Smooth muscle cell (in vitro differentiated cells): Measurements from ENCODE around the gene RIN1. TPM values are rescaled to one million over a fixed set of nuclear protein-coding genes. Genes with fewer than 3 reads are reported as not detected.

Experiments
- DNase-seq: peaks from one replicate; lab custom pipeline; 2025; ENCODE audit not compliant: unreplicated experiment; lab: John Stamatoyannopoulos, UW
- H2AFZ ChIP-seq: fragments of 200-600 bp; sonication (generic); 2 replicates; pipeline ENCODE4 v1.6.0; 2016; ENCODE audit warnings: antibody characterized with exemption, low read depth, mild to moderate bottlenecking
- H3F3A ChIP-seq: fragments of 200-600 bp; sonication (generic); 2 replicates; pipeline ENCODE4 v1.6.0; 2017; ENCODE audit warnings: antibody characterized with exemption, low read depth
- H3K27ac ChIP-seq: fragments of 200-600 bp; sonication (generic); 2 replicates; pipeline ENCODE4 v1.5.1; 2016; ENCODE audit warnings: low read depth, mild to moderate bottlenecking
- H3K27me3 ChIP-seq: fragments of 200-600 bp; sonication (generic); 2 replicates; pipeline ENCODE4 v1.6.1; 2016; ENCODE audit warnings: low read depth, mild to moderate bottlenecking
- H3K36me3 ChIP-seq: fragments of 200-600 bp; sonication (generic); 2 replicates; pipeline ENCODE4 v1.5.1; 2016; ENCODE audit warnings: low read depth
- H3K4me1 ChIP-seq: fragments of 200-600 bp; sonication (generic); 2 replicates; pipeline ENCODE4 v1.5.1; 2016; ENCODE audit warnings: low read depth
- H3K4me2 ChIP-seq: fragments of 200-600 bp; sonication (generic); 2 replicates; pipeline ENCODE4 v1.6.0; 2016; ENCODE audit warnings: mild to moderate bottlenecking
- H3K4me3 ChIP-seq: fragments of 200-600 bp; sonication (generic); 2 replicates; pipeline ENCODE4 v1.5.1; 2016; ENCODE audit warnings: mild to moderate bottlenecking
- H3K79me2 ChIP-seq: fragments of 200-600 bp; sonication (generic); 2 replicates; pipeline ENCODE4 v1.6.0; 2016; ENCODE audit warnings: low read depth, mild to moderate bottlenecking
- H3K9ac ChIP-seq: fragments of 200-600 bp; sonication (generic); 2 replicates; pipeline ENCODE4 v1.6.0; 2016; ENCODE audit warnings: low read depth
- H3K9me3 ChIP-seq: fragments of 200-600 bp; sonication (generic); replicated peaks from 2 replicates; pipeline ENCODE4 v1.5.1; 2016; ENCODE audit warnings: low read depth
- H4K20me1 ChIP-seq: fragments of 200-600 bp; sonication (generic); 2 replicates; pipeline ENCODE4 v1.6.0; 2016; ENCODE audit warnings: low read depth
- whole genome bisulfite sequencing: methylation state at CpG from one replicate; pipeline ENCODE4 v1.1.7; 2016; ENCODE audit warnings: low lambda C conversion rate; 5-methylcytosine and 5-hydroxymethylcytosine counted together
- polyA plus RNA-seq: library from polyadenylated mRNA; unstranded; fragments of >200 nt; fragmentation: Nextera tagmentation; extraction: Ambion mirVana; gene quantifications from 2 replicates; pipeline ENCODE4 v1.2.1, GENCODE V29; 2016
- total RNA-seq: library from RNA; depleted of rRNA; stranded (reverse); fragments of >200 nt; gene quantifications from 2 replicates; pipeline ENCODE4 v1.2.3, GENCODE V29; 2014
- TF ChIP-seq, protein P1 (sequence below): fragments of 200-600 bp; sonication (generic); IDR thresholded peaks from 2 replicates; pipeline ENCODE4 v1.5.1; 2017; ENCODE audit warnings: borderline replicate concordance, mild to moderate bottlenecking, antibody characterized with exemption; ENCODE audit not compliant: insufficient read depth, poor library complexity, severe bottlenecking

RIN1 gene
- total and polyA plus RNA-seq, 2 experiments from 2014 or later: 15.3 to 18.0 TPM

GRCh38 chr11:66293352-66293751, 42.9 kb downstream of the RIN1 start:
- WGBS: 89% methylated on average over 3 of the region's 4 CpGs
- no peak overlapping the region for H3K4me3 ChIP-seq

DNA sequence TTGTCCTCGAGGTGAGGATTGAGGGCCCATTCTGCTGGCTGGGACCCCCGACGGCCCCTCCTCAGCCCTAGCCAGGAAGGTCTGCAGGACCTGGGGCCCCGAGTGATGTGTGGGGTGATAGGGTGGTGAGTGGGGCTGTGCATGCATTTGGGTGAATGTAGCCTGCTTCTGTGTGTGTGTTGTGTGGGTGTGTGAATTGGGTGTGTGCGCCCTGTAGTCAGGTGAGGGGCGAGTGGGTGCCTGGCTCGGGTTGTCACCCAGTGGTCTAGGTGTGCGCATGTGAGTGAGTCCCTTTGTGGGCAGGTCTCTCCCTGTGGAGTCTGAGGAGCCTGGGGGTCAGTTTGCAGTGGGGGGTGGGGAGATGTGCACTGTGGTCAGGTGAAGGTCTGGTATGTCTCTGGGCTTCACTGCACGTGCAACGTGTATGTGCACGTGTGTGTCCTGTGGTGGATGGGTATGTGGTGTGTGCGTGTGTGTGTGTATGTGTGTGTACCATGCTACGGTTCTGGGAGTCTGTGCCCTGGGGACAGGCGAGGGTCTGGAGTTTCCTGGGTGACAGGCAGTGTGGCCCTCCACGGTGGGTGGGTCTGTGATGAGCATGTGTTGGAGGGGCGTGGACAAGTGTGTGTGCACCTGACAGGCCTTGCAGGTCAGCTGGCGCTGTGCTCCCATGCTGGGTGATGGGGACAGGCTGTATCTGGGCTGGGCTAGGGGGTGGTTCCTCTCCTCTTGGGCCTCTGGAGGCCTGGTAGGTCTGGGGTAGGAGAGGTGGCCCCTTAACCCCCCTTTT, 43.5 kb downstream of the RIN1 start:
- Histone ChIP-seq H3K4me1 (peaks cover 13% of the 10 kb centered on the region), H3K4me3 (peak overlapping the region; percentile 45)

More at GRCh38 chr11:66293352-66293751, 42.9 kb downstream of the RIN1 start:
- no peak for DNase-seq
- Histone ChIP-seq H3K4me1 (peaks cover 7% of the 10 kb centered on the region), H3K9ac (no peak overlapping the region), H3K36me3 (no peaks in the 10 kb centered on the region), H3F3A (no peaks in the 10 kb centered on the region), H3K4me2 (no peak overlapping the region), H3K9me3 (no peaks in the 10 kb centered on the region), H3K27ac (no peak overlapping the region), H3K79me2 (peaks cover 2% of the 10 kb centered on the region), H4K20me1 (peaks cover 7% of the 10 kb centered on the region), H3K27me3 (peaks cover 35% of the 10 kb centered on the region), H2AFZ (no peak overlapping the region)
- TF ChIP-seq, protein P1, sequence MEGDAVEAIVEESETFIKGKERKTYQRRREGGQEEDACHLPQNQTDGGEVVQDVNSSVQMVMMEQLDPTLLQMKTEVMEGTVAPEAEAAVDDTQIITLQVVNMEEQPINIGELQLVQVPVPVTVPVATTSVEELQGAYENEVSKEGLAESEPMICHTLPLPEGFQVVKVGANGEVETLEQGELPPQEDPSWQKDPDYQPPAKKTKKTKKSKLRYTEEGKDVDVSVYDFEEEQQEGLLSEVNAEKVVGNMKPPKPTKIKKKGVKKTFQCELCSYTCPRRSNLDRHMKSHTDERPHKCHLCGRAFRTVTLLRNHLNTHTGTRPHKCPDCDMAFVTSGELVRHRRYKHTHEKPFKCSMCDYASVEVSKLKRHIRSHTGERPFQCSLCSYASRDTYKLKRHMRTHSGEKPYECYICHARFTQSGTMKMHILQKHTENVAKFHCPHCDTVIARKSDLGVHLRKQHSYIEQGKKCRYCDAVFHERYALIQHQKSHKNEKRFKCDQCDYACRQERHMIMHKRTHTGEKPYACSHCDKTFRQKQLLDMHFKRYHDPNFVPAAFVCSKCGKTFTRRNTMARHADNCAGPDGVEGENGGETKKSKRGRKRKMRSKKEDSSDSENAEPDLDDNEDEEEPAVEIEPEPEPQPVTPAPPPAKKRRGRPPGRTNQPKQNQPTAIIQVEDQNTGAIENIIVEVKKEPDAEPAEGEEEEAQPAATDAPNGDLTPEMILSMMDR: no peak

GRCh38 chr11:66291706-66292542, 44.3 kb downstream of the RIN1 start, which contains the start of gene TMEM151A:
TMEM151A (plus strand) TSS chr11:66291894; CDS start chr11:66292014, 120 bp downstream.
- Histone ChIP-seq H4K20me1 (peaks cover 10% of the 10 kb centered on the region), H3K4me3 (peak within 1 kb of the TSS; percentile 45), H3K36me3 (no peaks in the 10 kb centered on the region), H3K9ac (no peak within 1 kb of the TSS), H3F3A (no peaks in the 10 kb centered on the region), H3K27me3 (peaks cover 35% of the 10 kb centered on the region), H2AFZ (no peak within 1 kb of the TSS), H3K79me2 (peaks cover 17% of the 10 kb centered on the region), H3K9me3 (no peaks in the 10 kb centered on the region), H3K4me1 (peaks cover 15% of the 10 kb centered on the region), H3K27ac (no peak within 1 kb of the TSS), H3K4me2 (peak within 1 kb of the TSS; percentile 84)
- 8% methylated on average over 44 of the region's 95 CpGs for WGBS
- no peak for DNase-seq
- TF ChIP-seq, protein P1: no peak

More for the DNA sequence above, 43.5 kb downstream of the RIN1 start:
- no peaks in the 10 kb centered on the region for H3F3A ChIP-seq
- H4K20me1 ChIP-seq: peaks cover 7% of the 10 kb centered on the region
- TF ChIP-seq, protein P1: no peak
- H3K9ac ChIP-seq: no peak overlapping the region
- H3K9me3 ChIP-seq: no peaks in the 10 kb centered on the region
- H3K27me3 ChIP-seq: peaks cover 35% of the 10 kb centered on the region
- DNase-seq: no peak
- WGBS: 81% methylated on average over 17 of the region's 17 CpGs
- H3K79me2 ChIP-seq: peaks cover 8% of the 10 kb centered on the region
- H3K4me2 ChIP-seq: no peak overlapping the region
- H3K27ac ChIP-seq: no peak overlapping the region
- H2AFZ ChIP-seq: no peak overlapping the region
- no peaks in the 10 kb centered on the region for H3K36me3 ChIP-seq
